Chondrocyte (in vitro differentiated cells): ENCODE data around the gene RHOC. TPM values are rescaled to one million over a fixed set of nuclear protein-coding genes. Genes with fewer than 3 reads are reported as not detected.

Experiments used
- DNase-seq: peaks from one replicate; pipeline ENCODE4 v3.0.0; 2021; ENCODE audit warnings: mixed read lengths, low spot score
- H3K27ac Mint-ChIP-seq: one replicate; pipeline ENCODE4 v1.8.0; 2021; ENCODE audit warnings: mild to moderate bottlenecking, moderate library complexity, mixed read lengths; ENCODE audit not compliant: unreplicated experiment
- H3K27me3 Mint-ChIP-seq: 2 replicates; pipeline ENCODE4 v1.8.0; 2021; ENCODE audit warnings: low read depth, mixed read lengths
- H3K36me3 Mint-ChIP-seq: 2 replicates; pipeline ENCODE4 v1.8.0; 2021; ENCODE audit warnings: low read depth, mixed read lengths
- H3K4me1 Mint-ChIP-seq: 2 replicates; pipeline ENCODE4 v1.8.0; 2021; ENCODE audit warnings: low read depth, mild to moderate bottlenecking, mixed read lengths
- H3K4me3 Mint-ChIP-seq: one replicate; pipeline ENCODE4 v1.8.0; 2021; ENCODE audit warnings: mild to moderate bottlenecking, moderate library complexity, mixed read lengths; ENCODE audit not compliant: unreplicated experiment
- H3K9me3 Mint-ChIP-seq: 2 replicates; pipeline ENCODE4 v1.8.0; 2021; ENCODE audit warnings: low read depth, mixed read lengths
- CTCF ChIP-seq: fragments of 200-600 bp; sonication (generic); IDR thresholded peaks from 2 replicates; pipeline ENCODE4 v1.5.0; 2021; ENCODE audit warnings: antibody characterized with exemption, mild to moderate bottlenecking, moderate library complexity
- total RNA-seq: library from RNA; stranded (reverse); gene quantifications from 3 replicates; pipeline ENCODE4 v1.2.1, GENCODE V29; 2021

RHOC gene
- total RNA-seq, 1 donor from 2014 or later: 446 TPM

- no peak for DNase-seq
- no peak overlapping the region for H3K4me3 Mint-ChIP-seq
- TF ChIP-seq CTCF: no peak
- H3K36me3 Mint-ChIP-seq: peaks cover 20% of the 10 kb centered on the region
- H3K27ac Mint-ChIP-seq: no peak overlapping the region
- no peaks in the 10 kb centered on the region for H3K9me3 Mint-ChIP-seq
- no peaks in the 10 kb centered on the region for H3K4me1 Mint-ChIP-seq
- H3K27me3 Mint-ChIP-seq: no peaks in the 10 kb centered on the region
Measured at GRCh38 chr1:112689842-112690237, 17.1 kb downstream of the RHOC start.

GRCh38 chr1:112689196-112689841, 17.6 kb downstream of the RHOC start:
- Mint-ChIP-seq H3K36me3 (peaks cover 20% of the 10 kb centered on the region), H3K4me1 (no peaks in the 10 kb centered on the region), H3K4me3 (no peak overlapping the region), H3K27ac (no peak overlapping the region), H3K9me3 (no peaks in the 10 kb centered on the region), H3K27me3 (no peaks in the 10 kb centered on the region)
- no peak for DNase-seq
- no peak for TF ChIP-seq CTCF

GRCh38 chr1:112688781-112689193, 18.1 kb downstream of the RHOC start:
- TF ChIP-seq CTCF: no peak
- DNase-seq: no peak
- no peaks in the 10 kb centered on the region for H3K9me3 Mint-ChIP-seq
- peaks cover 20% of the 10 kb centered on the region for H3K36me3 Mint-ChIP-seq
- H3K27me3 Mint-ChIP-seq: no peaks in the 10 kb centered on the region
- H3K4me1 Mint-ChIP-seq: no peaks in the 10 kb centered on the region
- no peak overlapping the region for H3K27ac Mint-ChIP-seq
- H3K4me3 Mint-ChIP-seq: no peak overlapping the region

GRCh38 chr1:112687785-112688496, 19.0 kb downstream of the RHOC start:
- TF ChIP-seq CTCF: no peak
- Mint-ChIP-seq H3K36me3 (peaks cover 17% of the 10 kb centered on the region), H3K4me3 (no peak overlapping the region), H3K27ac (no peak overlapping the region), H3K9me3 (no peaks in the 10 kb centered on the region), H3K27me3 (no peaks in the 10 kb centered on the region), H3K4me1 (peaks cover 3% of the 10 kb centered on the region)
- DNase-seq: no peak

GRCh38 chr1:112687361-112687760, 19.6 kb downstream of the RHOC start:
- no peak overlapping the region for H3K27ac Mint-ChIP-seq
- peaks cover 3% of the 10 kb centered on the region for H3K4me1 Mint-ChIP-seq
- H3K9me3 Mint-ChIP-seq: no peaks in the 10 kb centered on the region
- H3K27me3 Mint-ChIP-seq: no peaks in the 10 kb centered on the region
- H3K4me3 Mint-ChIP-seq: no peak overlapping the region
- no peak for DNase-seq
- peaks cover 14% of the 10 kb centered on the region for H3K36me3 Mint-ChIP-seq
- no peak for TF ChIP-seq CTCF
